GM18858 (cell line): Measurements from ENCODE around the gene RGS19.

Experiments used
- ATAC-seq: cut with Tn5 transposase; IDR thresholded peaks from one replicate; pipeline ENCODE4 v1.9.1; 2021; ENCODE audit not compliant: unreplicated experiment

The RGS19 gene

GRCh38 chr20:64077876-64078551, 1.3 kb downstream of the RGS19 start:
- ATAC-seq: no peak

GRCh38 chr20:64077541-64077875, 1.8 kb downstream of the RGS19 start:
- ATAC-seq: no peak

- no peak for ATAC-seq
Measured at GRCh38 chr20:64077094-64077493, 2.2 kb downstream of the RGS19 start.

GRCh38 chr20:64076061-64076997, 3.0 kb downstream of the RGS19 start:
- no peak for ATAC-seq

GRCh38 chr20:64075556-64075955, 3.8 kb downstream of the RGS19 start:
- no peak for ATAC-seq

- no peak for ATAC-seq
Measured at GRCh38 chr20:64074963-64075362, 4.4 kb downstream of the RGS19 start.

GRCh38 chr20:64074184-64074789, 5.0 kb downstream of the RGS19 start:
- no peak for ATAC-seq

- ATAC-seq: no peak
Measured at GRCh38 chr20:64073476-64074183, 5.7 kb downstream of the RGS19 start.

- ATAC-seq: no peak
Measured at GRCh38 chr20:64072498-64073063, 6.7 kb downstream of the RGS19 start.

GRCh38 chr20:64071341-64072332, 7.7 kb downstream of the RGS19 start:
- no peak for ATAC-seq

- no peak for ATAC-seq
Measured at GRCh38 chr20:64070244-64070993, 8.9 kb downstream of the RGS19 start.

- ATAC-seq: no peak
Measured at GRCh38 chr20:64069614-64070243, 9.6 kb downstream of the RGS19 start.

GRCh38 chr20:64069209-64069613, 10.1 kb downstream of the RGS19 start:
- no peak for ATAC-seq

GRCh38 chr20:64068386-64069208, 10.7 kb downstream of the RGS19 start:
- no peak for ATAC-seq

- no peak for ATAC-seq
Measured at GRCh38 chr20:64067733-64068307, 11.5 kb downstream of the RGS19 start.

- no peak for ATAC-seq
Measured at GRCh38 chr20:64067005-64067632, 12.2 kb downstream of the RGS19 start.

GRCh38 chr20:64065974-64066343, 13.4 kb downstream of the RGS19 start:
- no peak for ATAC-seq
